Endometrial microvascular endothelial cells (primary cell): ENCODE data around the gene SHBG. TPM values are rescaled to one million over a fixed set of nuclear protein-coding genes. Genes with fewer than 3 reads are reported as not detected.

Experiments
- in situ Hi-C: cut with HindIII; loops from 2 replicates; pipeline ENCODE4 v1.10.0; 2017; ENCODE audit warnings: low sequenced_read_pairs, low pct_unique_long_range_greater_than_20kb; ENCODE audit errors: inconsistent ontology term
- total RNA-seq: library from RNA; depleted of rRNA; stranded (reverse); fragments of >200 nt; gene quantifications from one replicate; pipeline ENCODE4 v1.2.3, GENCODE V29; 2015; ENCODE audit errors: inconsistent ontology term

SHBG gene
- total RNA-seq, 1 donor from 2014 or later = not detected

- in situ Hi-C loops = no loop called here
These were observed 47.6 kb downstream of the SHBG start for GRCh38 chr17:7677388-7678067.

Other genes with a start within 250 kb of the SHBG start
- not detected for gene TNK1, start 249.0 kb upstream of the SHBG start, total RNA-seq
- 55.8 TPM for gene PLSCR3, start 235.6 kb upstream of the SHBG start, total RNA-seq
- 109 TPM for gene TMEM256, start 226.0 kb upstream of the SHBG start, total RNA-seq
- gene NLGN2, start 222.3 kb upstream of the SHBG start, total RNA-seq = 3.4 TPM
- gene SPEM1, start 209.8 kb upstream of the SHBG start, total RNA-seq = not detected
- gene SPEM2, start 204.5 kb upstream of the SHBG start, total RNA-seq = not detected
- not detected for gene SPEM3, start 201.3 kb upstream of the SHBG start, total RNA-seq
- 5.2 TPM for gene TMEM102, start 194.7 kb upstream of the SHBG start, total RNA-seq
- gene FGF11, start 190.6 kb upstream of the SHBG start, total RNA-seq = not detected
- gene CHRNB1, start 185.1 kb upstream of the SHBG start, total RNA-seq = 14.1 TPM
- gene ZBTB4, start 150.5 kb upstream of the SHBG start, total RNA-seq = 23.1 TPM
- gene SLC35G6, start 148.7 kb upstream of the SHBG start, total RNA-seq = not detected
- gene POLR2A, start 145.8 kb upstream of the SHBG start, total RNA-seq = 40.6 TPM
- gene TNFSF12, start 81.1 kb upstream of the SHBG start, total RNA-seq = 9.5 TPM
- gene TNFSF13, start 71.4 kb upstream of the SHBG start, total RNA-seq = 2.1 TPM
- gene SENP3, start 68.2 kb upstream of the SHBG start, total RNA-seq = 113 TPM
- 22.9 TPM for gene CD68, start 50.5 kb upstream of the SHBG start, total RNA-seq
- 328 TPM for gene MPDU1, start 46.3 kb upstream of the SHBG start, total RNA-seq
- gene SOX15, start 40.0 kb upstream of the SHBG start, total RNA-seq = not detected
- 29.0 TPM for gene FXR2, start 15.2 kb upstream of the SHBG start, total RNA-seq
- 48.7 TPM for gene SAT2, start 2.3 kb upstream of the SHBG start, total RNA-seq
- gene ATP1B2, start 20.8 kb downstream of the SHBG start, total RNA-seq = not detected
- 57.6 TPM for gene TP53, start 57.4 kb downstream of the SHBG start, total RNA-seq
- gene WRAP53, start 58.3 kb downstream of the SHBG start, total RNA-seq = 24.4 TPM
- not detected for gene EFNB3, start 75.1 kb downstream of the SHBG start, total RNA-seq
- gene DNAH2, start 87.6 kb downstream of the SHBG start, total RNA-seq = 1.1 TPM
- 1.3 TPM for gene KDM6B, start 204.1 kb downstream of the SHBG start, total RNA-seq
- gene TMEM88, start 224.9 kb downstream of the SHBG start, total RNA-seq = 148 TPM
- 52.5 TPM for gene NAA38, start 227.4 kb downstream of the SHBG start, total RNA-seq
- gene CYB5D1, start 227.9 kb downstream of the SHBG start, total RNA-seq = 7.6 TPM